HG02623 (cell line): ENCODE results near the gene PTPMT1.
"Not testable (repeated sequence)": the region's sequence is repeated elsewhere in the genome, so short reads cannot be mapped to it uniquely, and the experiment has no call there.

Source experiments
- ATAC-seq: cut with Tn5 transposase; IDR thresholded peaks from one replicate; pipeline ENCODE4 v1.9.1; 2021; ENCODE audit warnings: moderate library complexity; ENCODE audit not compliant: unreplicated experiment

The PTPMT1 gene

DNA sequence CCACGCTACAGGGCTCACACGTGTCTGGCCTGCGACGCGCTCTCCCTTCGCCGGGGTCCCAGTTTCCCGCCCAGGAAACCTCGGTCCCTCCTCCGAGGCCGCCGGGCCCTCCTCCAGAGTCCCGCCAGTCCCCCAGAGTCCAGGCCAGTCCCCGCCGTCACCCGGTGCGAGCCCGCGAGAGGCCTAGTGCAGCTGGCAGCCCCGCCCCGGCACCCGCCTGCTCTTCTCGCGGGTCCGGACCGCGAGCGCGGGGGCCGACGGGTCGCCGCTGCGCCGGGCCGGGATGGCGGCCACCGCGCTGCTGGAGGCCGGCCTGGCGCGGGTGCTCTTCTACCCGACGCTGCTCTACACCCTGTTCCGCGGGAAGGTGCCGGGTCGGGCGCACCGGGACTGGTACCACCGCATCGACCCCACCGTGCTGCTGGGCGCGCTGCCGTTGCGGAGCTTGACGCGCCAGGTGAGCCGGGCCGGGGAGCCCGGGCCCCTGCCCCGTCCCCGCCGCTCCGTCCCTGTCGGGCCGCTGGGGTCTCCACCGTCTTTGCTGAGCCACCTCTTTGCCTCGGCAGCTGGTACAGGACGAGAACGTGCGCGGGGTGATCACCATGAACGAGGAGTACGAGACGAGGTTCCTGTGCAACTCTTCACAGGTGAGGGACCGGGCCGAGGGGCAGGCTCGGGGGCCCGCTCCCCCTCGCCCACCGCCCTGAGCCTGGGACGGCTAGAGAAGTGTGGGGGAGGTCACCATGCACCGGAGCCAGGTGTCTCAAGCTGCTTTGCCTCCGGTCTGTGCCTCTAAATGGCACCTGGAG is at the start of gene PTPMT1:
Gene PTPMT1 (plus strand): TSS at position 260 of the 809 bp plus-strand sequence. CDS start 24 bp downstream, at position 284.
- ATAC-seq = peak; percentile 83

GRCh38 chr11:47516155-47516554 is 49.2 kb upstream of the PTPMT1 start:
- ATAC-seq = no peak

DNA sequence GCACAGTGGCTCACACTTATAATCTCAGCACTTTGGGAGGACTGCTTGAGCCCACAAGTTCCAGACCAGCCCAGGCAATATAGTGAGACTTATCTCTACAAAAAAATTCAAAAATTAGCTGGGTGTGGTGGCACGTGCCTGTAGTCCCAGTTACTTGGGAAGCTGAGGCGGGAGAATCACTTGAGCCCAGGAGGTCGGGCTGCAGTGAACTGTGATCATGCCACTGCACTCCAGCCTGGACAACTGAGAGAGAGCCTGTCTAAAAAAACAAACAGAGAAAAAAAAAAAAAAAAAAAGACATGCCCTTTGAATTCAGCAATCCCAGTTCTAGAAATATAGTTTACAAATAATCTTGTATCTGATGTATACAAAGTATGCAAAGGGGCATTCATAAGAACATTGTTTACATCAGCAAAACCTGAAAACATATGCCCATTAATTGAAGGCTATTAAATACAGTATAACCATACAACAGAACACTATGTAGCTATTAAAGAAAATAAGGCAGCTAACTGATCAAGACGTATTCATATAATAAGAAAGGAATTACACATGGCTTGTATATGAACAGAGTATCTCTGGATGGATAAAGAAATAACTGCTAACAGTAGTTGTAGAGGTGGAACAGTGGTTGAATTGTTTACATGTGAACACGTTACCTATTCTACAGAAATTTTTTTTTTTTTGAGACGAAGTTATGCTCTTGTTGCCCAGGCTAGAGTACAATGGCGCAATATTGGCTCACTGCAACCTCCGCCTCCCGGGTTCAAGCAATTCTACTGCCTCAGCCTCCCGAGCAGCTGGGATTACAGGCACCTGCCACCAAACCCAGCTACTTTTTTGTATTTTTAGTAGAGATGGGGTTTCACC is 48.2 kb upstream of the PTPMT1 start:
- ATAC-seq = no peak

DNA sequence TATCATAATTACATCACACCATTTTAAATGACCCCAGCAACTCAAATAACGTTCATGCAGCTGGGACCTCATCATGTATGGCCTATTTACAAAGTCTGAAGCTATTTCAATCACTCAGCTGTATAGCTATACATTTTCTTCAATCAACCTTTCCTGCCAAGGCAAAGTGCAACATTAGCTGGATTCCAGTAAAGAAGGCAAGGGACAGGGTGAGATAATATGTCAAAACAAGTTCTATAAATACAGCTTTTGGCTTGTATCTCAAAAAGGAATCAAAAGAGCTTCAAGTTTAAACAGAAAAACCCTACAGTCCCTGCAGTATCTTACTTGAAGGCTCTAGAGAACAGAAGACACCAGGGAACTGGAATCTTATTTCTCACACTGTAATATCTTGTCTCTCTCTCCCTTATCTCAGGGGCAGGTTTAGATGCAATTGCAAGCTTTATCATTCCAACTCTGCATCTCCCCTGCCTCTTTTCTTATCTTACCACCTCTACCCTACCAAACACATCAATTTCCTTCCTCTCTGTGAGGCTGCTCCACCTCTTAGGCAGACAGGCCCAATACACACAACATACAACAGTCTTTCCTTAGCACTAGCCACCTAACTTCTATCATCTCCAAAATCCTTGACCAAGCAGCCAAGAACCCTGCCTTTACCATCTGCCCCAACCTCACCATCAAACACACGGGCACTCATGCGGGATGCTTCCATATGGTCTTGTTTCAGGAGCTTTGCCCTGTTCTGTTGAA is 47.0 kb upstream of the PTPMT1 start:
- ATAC-seq = no peak

DNA sequence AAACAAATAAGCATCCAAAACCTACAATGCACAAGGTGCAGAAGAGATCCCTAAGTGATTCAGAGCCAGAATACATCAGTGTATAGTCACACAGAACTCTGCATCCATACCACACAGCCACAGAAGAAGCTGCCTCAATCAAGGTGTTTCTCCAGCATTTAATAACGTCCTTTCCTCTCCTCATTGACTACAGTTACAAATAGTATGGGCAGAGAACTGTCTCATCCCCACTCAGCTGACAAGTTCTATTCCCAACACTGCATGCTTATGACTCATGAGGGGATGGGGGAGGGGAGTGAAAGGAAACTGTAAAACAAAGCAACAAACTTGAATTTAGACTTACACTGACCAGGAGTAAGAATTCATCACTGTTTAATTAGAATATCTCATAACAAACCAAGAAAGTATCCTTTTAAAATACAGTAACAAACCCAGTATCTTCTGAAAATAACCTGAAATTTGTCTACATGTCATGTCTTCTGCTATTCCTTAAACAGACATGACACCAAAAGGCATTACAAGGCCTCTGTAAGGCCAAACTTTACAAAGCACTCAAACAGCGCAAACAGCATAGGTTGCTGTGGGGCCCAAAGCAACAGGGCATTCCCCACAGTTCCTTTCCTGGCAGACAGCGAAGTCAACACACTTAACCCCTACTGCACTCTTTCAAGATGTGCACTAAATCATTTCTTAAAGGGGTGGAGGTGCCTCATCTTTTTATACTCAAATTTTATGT is 41.7 kb upstream of the PTPMT1 start:
- ATAC-seq = no peak

DNA sequence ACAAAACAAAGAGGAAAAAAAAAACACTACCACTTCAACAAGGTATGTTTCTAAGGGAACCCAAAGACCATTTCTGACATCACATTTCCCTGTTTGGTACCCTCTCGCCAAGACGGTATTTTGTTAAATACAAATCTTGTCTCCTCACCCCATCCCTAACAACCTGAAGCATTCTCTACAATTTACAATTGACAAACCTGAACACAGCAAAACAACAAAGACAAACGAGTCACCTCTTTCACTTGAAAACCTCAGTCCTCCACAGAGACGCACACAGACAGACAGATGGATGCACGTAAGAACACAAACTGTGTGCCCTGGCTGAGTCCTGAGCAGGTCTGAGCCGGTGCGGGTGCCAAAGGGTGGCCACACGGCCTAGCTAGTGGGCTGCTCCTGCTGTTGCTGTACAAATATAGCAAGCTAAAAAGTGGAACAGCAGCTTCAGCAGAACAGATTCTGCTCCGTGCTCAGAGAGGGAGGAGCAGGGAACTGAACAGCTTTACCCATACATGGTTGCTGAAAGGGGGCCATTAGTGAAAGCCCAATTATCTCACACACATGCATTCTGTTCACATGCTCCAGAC is 41.0 kb upstream of the PTPMT1 start:
- ATAC-seq = no peak

GRCh38 chr11:47526032-47526431 is 39.4 kb upstream of the PTPMT1 start:
- ATAC-seq = not testable (repeated sequence)

GRCh38 chr11:47527186-47527585 is 38.2 kb upstream of the PTPMT1 start:
- no peak for ATAC-seq

DNA sequence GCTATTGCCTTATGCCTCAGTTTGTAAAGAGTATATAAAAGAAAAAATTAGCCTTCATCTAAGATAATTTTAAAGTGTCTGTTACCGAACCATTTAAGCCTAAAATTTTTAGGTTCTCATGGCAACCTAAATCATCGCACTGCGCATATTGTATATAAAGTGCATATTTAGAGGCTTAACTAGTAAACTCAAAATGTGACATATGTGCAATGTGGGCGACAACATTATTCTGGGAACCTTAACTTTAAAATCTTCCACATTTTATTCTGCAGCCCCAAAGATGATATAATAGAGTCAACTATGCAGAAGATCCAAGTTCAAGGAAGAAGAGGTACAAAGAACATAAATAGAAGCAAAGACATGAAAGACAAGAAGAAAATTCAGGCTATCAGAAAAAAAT is 35.4 kb upstream of the PTPMT1 start:
- ATAC-seq = no peak

- ATAC-seq = not testable (repeated sequence)
Observed at GRCh38 chr11:47530721-47531120, 34.7 kb upstream of the PTPMT1 start.

- ATAC-seq = no peak
Observed at GRCh38 chr11:47531666-47532065, 33.7 kb upstream of the PTPMT1 start.

GRCh38 chr11:47532597-47533213 is 32.7 kb upstream of the PTPMT1 start:
- no peak for ATAC-seq

DNA sequence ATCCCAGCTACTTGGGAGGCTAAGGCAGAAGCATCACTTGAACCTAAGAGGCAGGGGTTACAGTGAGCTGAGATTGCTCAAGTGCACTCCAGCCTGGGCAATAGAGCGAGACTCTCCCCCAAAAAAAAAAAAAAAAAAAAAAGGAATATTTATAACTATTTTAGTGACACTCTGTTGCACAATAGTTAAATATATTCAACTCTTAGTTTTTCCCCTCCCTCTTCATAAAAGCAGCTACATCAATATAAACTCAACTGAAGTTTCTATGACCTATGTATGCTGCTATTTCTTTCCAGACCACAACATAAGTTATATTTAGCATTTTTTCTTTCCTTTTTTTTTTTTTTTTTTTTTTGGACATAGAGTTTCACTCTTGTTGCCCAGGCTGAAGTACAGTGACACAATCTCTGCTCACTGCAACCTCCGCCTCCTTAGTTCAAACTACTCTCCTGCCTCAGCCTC is 31.7 kb upstream of the PTPMT1 start:
- ATAC-seq = no peak

DNA sequence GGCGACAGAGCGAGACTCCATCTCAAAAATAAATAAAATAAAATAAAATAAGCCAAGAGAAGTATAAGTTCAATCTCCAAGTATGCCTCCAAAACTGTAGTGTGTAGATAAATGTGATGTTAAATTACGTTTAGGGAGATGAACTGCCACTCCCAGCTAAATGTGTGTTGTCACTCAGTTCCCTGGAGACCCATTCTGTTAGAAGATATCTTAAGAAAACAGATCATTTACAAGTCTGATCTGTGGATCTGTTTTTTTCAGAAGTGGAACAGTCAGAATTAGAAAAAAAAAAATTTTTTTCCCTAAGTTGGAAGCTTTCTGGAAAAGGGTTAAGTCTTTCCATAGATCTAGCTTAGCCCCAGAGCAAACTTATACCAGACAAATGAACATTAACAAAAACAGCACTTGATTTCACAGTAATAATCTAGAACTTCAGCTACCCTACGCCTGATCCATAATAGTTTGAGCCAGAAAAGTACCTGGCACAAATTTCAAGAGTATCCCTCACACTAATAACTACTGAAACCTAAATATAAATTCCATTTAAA is 30.6 kb upstream of the PTPMT1 start:
- ATAC-seq = no peak

GRCh38 chr11:47536915-47537314 is 28.5 kb upstream of the PTPMT1 start:
- ATAC-seq = no peak

DNA sequence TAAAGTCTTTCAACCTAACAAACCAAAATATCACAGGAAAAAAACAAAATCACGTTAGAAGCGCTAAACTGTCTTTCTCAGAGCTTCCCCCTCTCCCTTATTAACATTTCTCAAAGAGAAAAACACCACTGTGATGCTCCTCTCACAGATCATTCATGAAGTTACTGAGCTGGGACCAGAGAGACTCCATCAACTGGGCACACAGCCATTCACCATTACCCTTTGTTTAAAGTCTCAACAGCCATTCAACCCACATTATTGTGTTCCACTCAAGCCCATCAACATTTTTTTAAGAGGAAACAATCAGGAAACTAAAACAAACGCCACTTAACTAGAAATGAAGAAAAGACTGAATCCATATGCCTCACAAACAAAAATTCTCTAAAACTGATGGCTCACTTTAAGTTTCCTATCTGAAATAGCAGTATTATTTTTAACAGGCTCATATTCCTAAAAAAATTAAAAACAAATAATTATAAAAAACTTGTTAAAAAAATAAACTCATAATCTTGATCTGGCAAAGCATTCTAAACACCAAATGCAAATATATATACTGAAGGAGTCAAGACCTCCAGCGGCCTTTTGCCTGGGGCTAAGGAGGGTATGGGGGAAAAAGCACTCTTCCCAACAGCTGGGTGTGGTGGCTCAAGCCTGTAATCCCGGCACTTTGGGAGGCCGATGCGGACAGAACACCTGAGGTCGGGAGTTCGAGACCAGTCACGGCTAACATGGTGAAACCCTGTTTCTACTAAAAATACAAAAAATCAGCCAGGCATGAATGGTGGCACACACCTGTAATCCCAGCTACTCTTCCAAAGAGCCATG is 26.4 kb upstream of the PTPMT1 start:
- ATAC-seq = no peak

- ATAC-seq = no peak
Observed at GRCh38 chr11:47539681-47540039, 25.7 kb upstream of the PTPMT1 start.

GRCh38 chr11:47541070-47541469 is 24.3 kb upstream of the PTPMT1 start:
- no peak for ATAC-seq

- ATAC-seq = no peak
Observed at GRCh38 chr11:47545298-47545697, 20.1 kb upstream of the PTPMT1 start.
